Stimulated activated naive CD8-positive, alpha-beta T cell treated with anti-CD3 and anti-CD28 coated beads, Interleukin-15, Interleukin-2, amounts not matched to agents 100 U/mL and 50 U/mL, for 24 hours (primary cell): Measurements from ENCODE around the gene PRKCE.
A peak's percentile ranks its signal among the peaks of the same experiment; 100 is the strongest.

ENCODE experiments used
- ATAC-seq: fragments of 150-1000 bp; cut with Tn5 transposase; one replicate; pipeline ENCODE4 v1.10.0; 2021
- DNase-seq: peaks from one replicate; pipeline ENCODE4 v3.0.0; 2021

The PRKCE gene

DNA sequence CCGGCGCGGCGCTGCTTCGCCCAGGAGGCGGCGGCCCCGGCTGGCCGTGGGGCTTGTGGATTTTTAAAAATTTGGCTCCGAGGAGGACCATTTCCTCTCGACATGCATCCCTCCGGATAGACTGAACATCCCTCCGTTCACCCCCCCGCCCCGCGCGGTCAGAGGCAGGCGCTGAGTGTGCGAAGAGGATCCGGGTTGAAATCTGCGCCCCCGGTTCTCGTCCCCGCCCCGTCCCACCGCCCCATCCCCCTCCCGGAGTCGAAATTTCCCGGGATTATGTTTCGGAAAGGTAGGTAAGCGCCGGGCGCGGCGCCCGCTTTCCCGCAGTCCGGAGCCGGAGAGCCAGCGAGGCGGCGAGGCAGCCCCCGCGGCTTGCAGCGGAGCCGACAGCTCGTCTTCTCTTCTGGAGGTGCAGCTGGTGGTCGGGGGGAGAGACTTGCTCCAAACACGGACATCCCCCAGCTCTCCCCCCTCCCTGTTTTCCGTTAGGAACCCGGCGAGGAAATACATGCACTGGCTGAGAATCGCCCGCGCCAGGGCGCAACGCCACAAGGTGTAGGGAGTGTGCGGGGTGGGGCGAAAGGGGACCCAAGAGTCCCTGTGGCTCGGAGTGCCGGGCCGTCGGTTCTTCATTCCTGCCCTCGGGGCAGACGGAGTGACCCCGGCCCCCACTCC, at the start of gene PRKCE:
TSS of gene PRKCE (plus strand) at position 261 of the 675 bp plus-strand sequence.
- DNase-seq (peak; percentile 62), ATAC-seq (peak; percentile 16)

DNA sequence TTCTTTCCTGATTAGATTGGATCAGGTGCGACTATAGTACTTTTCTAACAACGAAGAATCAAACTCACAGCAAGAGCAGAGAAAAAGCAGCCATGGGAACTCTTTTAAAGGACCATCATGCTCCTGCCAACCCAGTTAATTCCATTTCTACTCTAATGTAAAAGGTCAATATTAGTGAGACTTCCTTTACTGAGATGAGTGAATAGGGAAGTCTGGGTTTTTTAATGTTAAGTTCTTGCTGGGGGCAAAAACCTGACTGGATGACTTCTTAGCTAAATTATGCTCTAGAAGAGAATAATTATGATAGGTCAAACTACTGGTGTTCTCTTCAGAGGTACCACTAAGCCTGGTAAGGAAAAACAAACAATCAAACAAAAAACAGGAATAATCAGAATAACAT, 48.9 kb upstream of the PRKCE start:
- no peak for DNase-seq
- ATAC-seq: no peak

DNA sequence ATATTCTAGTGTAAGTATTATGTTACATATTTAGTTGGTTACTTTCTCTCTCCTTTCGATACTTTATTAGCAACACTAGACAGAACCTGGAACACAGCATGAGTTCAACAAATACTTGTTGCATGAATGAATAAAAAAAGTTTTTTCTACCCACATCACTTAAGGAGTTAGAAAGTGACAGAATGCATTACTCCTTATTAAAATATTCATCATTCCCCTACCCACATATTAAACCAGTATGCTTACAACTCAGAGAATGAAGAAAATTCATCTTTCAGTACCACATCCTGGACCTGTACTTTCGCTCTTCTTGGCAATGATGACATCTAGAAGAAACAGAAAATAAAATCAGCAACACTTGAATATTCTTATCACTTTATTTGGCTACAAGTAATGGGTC, 46.4 kb upstream of the PRKCE start:
- no peak for ATAC-seq
- DNase-seq: no peak

- DNase-seq (no peak), ATAC-seq (no peak)
Observed at GRCh38 chr2:45606796-45607195, 44.7 kb upstream of the PRKCE start.

- no peak for ATAC-seq
Observed at GRCh38 chr2:45607701-45608100, 43.8 kb upstream of the PRKCE start.

DNA sequence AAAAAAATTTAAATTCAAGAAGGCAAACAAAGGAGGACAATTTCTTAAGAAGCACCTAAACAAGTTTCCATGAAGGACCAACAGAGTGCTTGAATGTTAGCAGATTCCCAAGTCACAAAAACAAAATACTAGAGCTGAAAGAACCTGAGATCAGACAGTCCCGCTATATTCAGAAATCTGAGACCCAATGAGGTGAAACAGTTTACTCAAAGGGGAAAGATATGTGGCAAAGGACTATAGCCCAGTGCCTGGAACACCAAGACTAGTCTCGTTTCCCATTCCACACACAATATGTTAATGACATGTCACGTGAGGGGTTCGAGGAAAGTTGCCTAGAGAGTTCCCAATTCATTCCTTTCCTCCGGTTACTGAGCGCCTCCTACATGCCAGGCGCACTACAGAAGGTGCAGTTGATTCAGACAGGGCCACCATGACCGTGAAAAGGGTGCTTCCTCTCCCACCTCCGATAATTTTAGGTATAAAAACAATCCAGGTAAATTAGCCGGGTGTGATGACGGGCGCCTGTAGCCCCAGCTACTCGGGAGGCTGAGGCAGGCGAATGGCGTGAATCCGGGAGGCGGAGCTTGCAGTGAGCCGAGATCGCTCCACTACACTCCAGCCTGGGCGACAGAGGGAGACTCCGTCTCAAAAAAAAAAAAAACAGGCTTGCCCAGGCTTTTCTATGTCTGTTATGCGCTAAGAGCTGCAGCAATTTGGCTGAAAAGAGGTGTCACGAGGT, 41.0 kb upstream of the PRKCE start:
- ATAC-seq (peak; percentile 66), DNase-seq (peak; percentile 39)

More at GRCh38 chr2:45607701-45608100, 43.8 kb upstream of the PRKCE start:
- DNase-seq: no peak

DNA sequence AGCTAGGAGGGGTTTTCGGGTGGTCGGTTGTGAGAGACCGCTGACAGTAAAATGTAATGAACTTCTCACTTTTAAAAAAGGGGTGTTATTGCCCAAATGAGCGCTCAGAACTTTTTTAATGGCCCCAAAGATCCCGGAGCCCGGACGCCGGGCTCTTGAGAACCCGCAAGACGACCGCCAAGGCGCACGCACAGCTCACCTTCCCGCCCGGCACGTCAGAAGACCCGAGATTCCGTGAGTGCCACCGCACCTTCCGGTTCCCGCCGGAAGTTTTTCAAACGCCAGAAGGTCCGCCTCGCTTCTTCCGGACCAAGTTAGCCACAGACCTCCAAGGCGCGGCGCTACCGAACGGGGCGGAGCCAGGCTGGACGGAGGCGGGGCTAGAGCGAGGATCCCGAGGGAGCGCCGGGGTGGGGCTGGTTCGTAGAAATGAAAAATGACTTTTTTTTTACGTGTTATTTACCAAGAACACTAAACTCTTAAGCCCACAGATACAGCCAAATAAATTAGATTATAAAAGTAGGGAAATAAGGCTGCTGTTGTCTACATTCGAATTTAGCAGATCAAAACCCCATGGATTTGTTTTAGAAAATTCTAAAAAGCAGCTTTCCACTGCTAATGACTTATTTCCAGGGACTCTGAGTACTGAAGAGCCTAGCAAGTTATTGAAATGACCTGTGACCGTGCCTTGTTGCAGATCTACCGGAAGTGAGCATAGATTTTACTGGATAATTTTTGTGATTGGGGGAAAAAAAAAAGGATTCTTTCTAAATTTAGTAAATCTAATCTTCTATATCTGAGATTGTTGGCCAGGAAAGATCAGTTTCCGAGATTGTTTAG, 40.2 kb upstream of the PRKCE start, which contains the start of gene SRBD1:
TSS of gene SRBD1 (minus strand) at position 248 of the 840 bp plus-strand sequence. CDS start 5,826 bp downstream, outside the sequence.
- DNase-seq (peak; percentile 98), ATAC-seq (peak; percentile 97)

DNA sequence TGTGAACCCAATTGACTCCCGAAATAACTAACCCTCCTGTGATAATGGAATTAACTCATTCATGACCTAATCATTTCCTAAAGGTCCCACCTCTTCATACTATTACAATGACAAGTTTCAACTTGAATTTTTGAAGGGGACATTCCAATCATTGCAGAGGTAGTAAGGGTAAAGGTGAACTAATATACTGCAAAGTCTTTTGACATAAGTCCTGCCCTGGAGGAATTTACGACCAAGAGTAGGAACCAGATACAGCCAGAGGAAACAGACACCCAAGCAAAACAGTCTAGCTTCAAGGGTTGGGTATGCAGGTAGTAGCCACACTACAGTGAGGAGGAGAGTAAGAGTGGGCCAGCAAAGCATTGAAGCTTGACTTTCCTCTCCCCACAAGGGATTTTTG, 39.2 kb upstream of the PRKCE start:
- no peak for DNase-seq
- ATAC-seq: no peak

DNA sequence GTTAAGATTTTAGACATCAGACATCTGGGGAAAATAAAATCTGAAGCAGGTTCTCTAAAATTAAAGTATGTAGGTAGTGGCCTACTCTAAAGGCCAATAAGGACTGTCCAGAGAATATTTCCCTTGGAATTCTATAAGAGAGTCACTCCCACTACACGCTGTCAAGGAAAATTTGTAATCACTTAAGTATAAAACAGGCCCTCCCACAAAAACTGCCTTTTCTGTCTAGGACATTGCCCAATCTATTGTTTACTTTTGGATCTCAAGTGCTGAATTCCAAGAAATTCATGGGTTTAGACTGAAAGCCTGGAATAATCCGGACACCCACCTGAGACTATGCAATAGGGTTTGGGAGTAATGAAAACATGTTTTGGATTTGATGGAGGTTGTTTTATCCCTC, 38.7 kb upstream of the PRKCE start:
- no peak for ATAC-seq
- no peak for DNase-seq

GRCh38 chr2:45614330-45614729, 37.1 kb upstream of the PRKCE start:
- ATAC-seq: no peak
- DNase-seq: no peak

- no peak for ATAC-seq
- DNase-seq: no peak
Observed at GRCh38 chr2:45614871-45615415, 36.5 kb upstream of the PRKCE start.

GRCh38 chr2:45616658-45617411, 34.6 kb upstream of the PRKCE start:
- DNase-seq: no peak
- ATAC-seq: no peak

DNA sequence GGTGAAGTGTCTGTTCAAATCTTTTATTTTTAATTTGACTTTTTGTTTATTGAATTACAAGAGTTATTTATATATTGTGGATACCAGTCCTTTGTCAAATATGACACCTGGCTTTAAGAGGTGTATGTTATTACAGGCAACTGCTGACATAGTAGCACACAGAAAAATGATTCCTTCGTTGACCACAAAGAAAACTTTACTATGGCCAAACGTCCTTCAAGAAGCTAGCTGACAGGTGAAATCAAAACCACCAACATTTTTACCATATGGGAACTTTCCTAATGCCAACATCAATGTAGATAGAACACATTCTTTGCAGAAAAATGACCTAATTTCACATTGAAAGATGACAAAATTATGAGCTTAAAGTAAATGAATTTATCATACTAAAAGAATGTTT, 34.0 kb upstream of the PRKCE start:
- no peak for ATAC-seq
- DNase-seq: no peak

DNA sequence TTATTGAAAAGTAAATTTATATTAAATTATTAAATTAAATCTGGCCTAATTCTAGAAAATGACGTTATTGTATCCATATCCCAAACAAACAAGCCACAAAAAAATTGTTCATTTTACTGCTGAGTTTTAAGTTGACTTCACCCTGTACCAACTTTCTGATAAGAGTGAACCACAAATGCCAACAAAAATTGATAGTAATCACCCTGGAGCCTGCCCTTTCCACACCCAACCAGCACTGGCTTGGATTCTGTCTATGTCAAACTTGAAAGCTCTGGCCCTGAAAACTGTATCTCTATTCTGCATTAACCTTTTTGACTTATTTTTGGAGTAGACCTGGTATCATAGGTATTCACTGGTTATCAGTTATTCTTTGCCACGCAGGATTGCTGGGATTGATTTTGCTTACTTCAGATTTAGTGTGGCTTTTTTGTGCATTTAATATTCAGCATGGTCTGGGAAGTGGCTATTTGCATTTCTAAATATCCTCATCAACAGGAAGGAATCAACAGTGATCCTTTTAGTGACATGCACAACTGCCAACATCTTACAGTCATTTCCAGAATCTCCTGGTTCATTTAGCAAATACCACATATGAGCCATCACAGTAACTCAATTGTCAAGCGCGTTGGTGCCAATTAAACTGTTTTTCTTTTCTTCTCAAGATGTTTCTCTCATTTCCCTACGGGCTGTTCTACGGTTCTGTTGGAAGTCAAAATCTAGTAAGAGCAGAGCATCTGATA, 29.0 kb upstream of the PRKCE start:
- no peak for ATAC-seq
- no peak for DNase-seq

- DNase-seq (no peak), ATAC-seq (no peak)
Observed at GRCh38 chr2:45623098-45623497, 28.4 kb upstream of the PRKCE start.

GRCh38 chr2:45625824-45626223, 25.7 kb upstream of the PRKCE start:
- ATAC-seq (no peak), DNase-seq (no peak)

- DNase-seq (no peak), ATAC-seq (no peak)
Observed at GRCh38 chr2:45626387-45627221, 24.9 kb upstream of the PRKCE start.

DNA sequence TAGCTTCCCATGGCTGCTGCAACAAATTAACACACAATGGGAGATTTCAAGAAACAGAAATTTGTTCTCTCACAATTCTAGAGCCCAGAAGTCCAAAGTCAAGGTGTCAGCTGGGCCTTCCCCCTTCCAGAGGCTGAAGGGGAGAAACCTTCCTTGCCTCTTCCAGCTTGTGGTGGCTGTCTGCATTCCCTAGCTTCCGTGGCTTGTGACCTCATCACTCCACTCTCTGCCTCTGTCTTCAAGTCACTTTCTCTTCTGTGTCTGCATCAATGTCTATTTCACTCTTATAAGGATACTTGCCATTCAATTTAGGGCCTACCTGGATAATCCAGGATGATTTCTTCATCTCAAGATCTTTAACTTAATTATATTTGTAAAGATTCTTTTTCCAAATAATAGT, 23.6 kb upstream of the PRKCE start:
- ATAC-seq: no peak
- DNase-seq: no peak

GRCh38 chr2:45629971-45630370, 21.5 kb upstream of the PRKCE start:
- no peak for ATAC-seq
- DNase-seq: no peak

DNA sequence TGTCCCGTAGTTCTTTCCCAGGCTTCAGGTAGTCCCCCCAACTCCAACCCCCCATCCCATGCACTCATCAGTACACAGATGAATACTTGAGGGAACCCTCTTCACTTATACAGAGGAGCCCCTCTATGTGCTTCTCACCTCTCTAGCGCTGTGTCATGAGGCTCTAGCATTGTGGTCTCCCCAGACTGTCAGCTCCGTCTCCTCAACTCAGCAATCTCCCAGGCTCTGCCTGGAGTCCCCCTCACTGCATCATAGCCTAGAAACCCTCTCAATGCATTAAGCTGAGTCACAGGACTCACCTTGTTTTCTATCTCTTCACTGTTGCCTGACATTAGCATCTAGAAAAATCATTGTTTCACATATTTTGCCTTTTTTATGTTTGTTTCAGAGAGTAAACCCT, 20.2 kb upstream of the PRKCE start:
- no peak for DNase-seq

More for the DNA sequence above, 20.2 kb upstream of the PRKCE start:
- ATAC-seq: no peak
